A549 (cell line): ENCODE results near the gene MAGI2. TPM values are rescaled to one million over a fixed set of nuclear protein-coding genes. Genes with fewer than 3 reads are reported as not detected.
"Not testable (repeated sequence)": the region's sequence is repeated elsewhere in the genome, so short reads cannot be mapped to it uniquely, and the experiment has no call there.

ENCODE experiments used
- ATAC-seq, 2 experiments: fragments of 200-7000 bp in 1 of 2; fragments of >200 bp in 1 of 2; cut with Nextera tagmentation in 1 of 2; cut with Tn5 transposase in 1 of 2; 3 replicates each; pipeline versions ENCODE4 v1.8.0 to v1.9.1; 2018 to 2020; ENCODE audit warnings: mild to moderate bottlenecking in 1 of 2, moderate library complexity in 1 of 2
- CTCF ChIA-PET: fragments of 300-600 bp; sonication (Branson Sonifier 250); formaldehyde crosslinking; extraction: SDS; loops from one replicate; lab custom pipeline; 2021; ENCODE audit warnings: antibody characterized with exemption, inconsistent platforms; lab: Yijun Ruan, JAX
- POLR2A ChIA-PET: fragments of 350-600 bp; formaldehyde crosslinking; extraction: SDS; loops from one replicate; lab custom pipeline; 2021; ENCODE audit warnings: antibody characterized with exemption, inconsistent platforms; lab: Yijun Ruan, JAX
- DNase-seq, 2 experiments: peaks; one replicate each; pipeline versions ENCODE4 v3.0.0 to v3.0.0-alpha.2; 2011 to 2016; ENCODE audit warnings: low read depth in 1 of 2, low spot score in 1 of 2
- FAIRE-seq: peaks from 2 replicates; lab custom pipeline; 2011; peaks lifted over from hg19 to GRCh38; lab: Jason Lieb, UNC
- H3K27ac ChIP-seq, 2 experiments: fragments of >200 bp; sonication (Bioruptor Twin); formaldehyde crosslinking; 3 replicates each; pipeline ENCODE4 v1.5.1; 2016 to 2017
- H3K4me1 ChIP-seq: fragments of >200 bp; sonication (Bioruptor Twin); formaldehyde crosslinking; 3 replicates; pipeline ENCODE4 v1.6.1; 2016
- H3K4me2 ChIP-seq: fragments of >200 bp; sonication (Bioruptor Twin); formaldehyde crosslinking; 3 replicates; pipeline ENCODE4 v1.6.1; 2016
- H3K4me3 ChIP-seq: fragments of >200 bp; sonication (Bioruptor Twin); formaldehyde crosslinking; 3 replicates; pipeline ENCODE4 v1.5.1; 2016
- H3K9me3 ChIP-seq: fragments of >200 bp; sonication (Bioruptor Twin); formaldehyde crosslinking; 3 replicates; pipeline ENCODE4 v1.6.1; 2016
- CBX8 ChIP-seq: fragments of 200-600 bp; sonication (generic); IDR thresholded peaks from 2 replicates; pipeline ENCODE4 v1.6.1; 2016
- EHF ChIP-seq: fragments of 250-450 bp; sonication (Bioruptor Pico); IDR thresholded peaks from 2 replicates; pipeline ENCODE4 v1.5.0; 2020; ENCODE audit warnings: mild to moderate bottlenecking
- ESRRA ChIP-seq: fragments of 150-350 bp; IDR thresholded peaks from 2 replicates; pipeline ENCODE4 v1.6.1; 2014; ENCODE audit warnings: mild to moderate bottlenecking, low read length, borderline replicate concordance
- FOSB ChIP-seq: fragments of 250-450 bp; sonication (Bioruptor Pico); IDR thresholded peaks from 2 replicates; pipeline ENCODE4 v1.5.0; 2020; ENCODE audit warnings: mild to moderate bottlenecking, moderate library complexity
- FOXS1 ChIP-seq: fragments of 250-450 bp; sonication (Bioruptor Pico); IDR thresholded peaks from 2 replicates; pipeline ENCODE4 v1.5.0; 2020; ENCODE audit warnings: mild to moderate bottlenecking, moderate library complexity
- HDAC2 ChIP-seq: fragments of 200-600 bp; sonication (generic); IDR thresholded peaks from 2 replicates; pipeline ENCODE4 v1.6.1; 2016
- HOXB13 ChIP-seq: fragments of 250-450 bp; sonication (Bioruptor Pico); IDR thresholded peaks from 2 replicates; pipeline ENCODE4 v1.5.0; 2020; ENCODE audit warnings: low read depth, mild to moderate bottlenecking, moderate library complexity
- JUN ChIP-seq, 2 experiments: fragments of >200 bp; sonication (Bioruptor Twin); formaldehyde crosslinking; IDR thresholded peaks; 2 replicates in 1 of 2; 3 replicates in 1 of 2; pipeline ENCODE4 v1.6.1; 2016 to 2017
- NFE2L2 ChIP-seq: fragments of 150-350 bp; conservative IDR thresholded peaks from 2 replicates; pipeline ENCODE4 v1.6.1; 2014; ENCODE audit warnings: low read length
- POLR2A ChIP-seq: IDR thresholded peaks from 2 replicates; pipeline ENCODE4 v1.6.1; 2012; ENCODE audit warnings: mild to moderate bottlenecking, low read length
- RARB ChIP-seq: fragments of 250-450 bp; sonication (Bioruptor Pico); IDR thresholded peaks from 2 replicates; pipeline ENCODE4 v1.8.0; 2021; ENCODE audit warnings: mild to moderate bottlenecking, moderate library complexity
- RCOR1 ChIP-seq: fragments of 150-350 bp; IDR thresholded peaks from 2 replicates; pipeline ENCODE4 v1.6.1; 2014; ENCODE audit warnings: antibody characterized with exemption, low read length, low read depth
- RFX5 ChIP-seq: fragments of 450-650 bp; IDR thresholded peaks from 2 replicates; pipeline ENCODE4 v1.7.1; 2014; ENCODE audit warnings: antibody characterized with exemption, mild to moderate bottlenecking, moderate library complexity
- SREBF2 ChIP-seq: fragments of 450-650 bp; IDR thresholded peaks from 2 replicates; pipeline ENCODE4 v1.6.1; 2014; ENCODE audit warnings: mild to moderate bottlenecking, moderate library complexity
- TP53 ChIP-seq: fragments of 250-450 bp; sonication (Bioruptor Pico); IDR thresholded peaks from 2 replicates; pipeline ENCODE4 v1.5.0; 2021; ENCODE audit warnings: mild to moderate bottlenecking, moderate library complexity
- WGBS: methylation state at CpG from one replicate; pipeline ENCODE4 v1.1.6; 2017; ENCODE audit errors: missing lambda C conversion rate; 5-methylcytosine and 5-hydroxymethylcytosine counted together
- polyA plus RNA-seq, 4 experiments: library from polyadenylated mRNA; depleted of rRNA in 3 of 4; stranded (reverse); fragments of >200 nt; fragmentation: RNase III in 1 of 4; extraction: RNeasy Plus Mini Kit Qiagen cat#74134 plus additional on column Dnase treatment in 1 of 4; gene quantifications; 2 replicates in 3 of 4; 3 replicates in 1 of 4; pipeline ENCODE4 v1.2.3, GENCODE V29; 2011 to 2017
- TF ChIP-seq, protein P1 (sequence below): IDR thresholded peaks from 2 replicates; pipeline ENCODE4 v1.6.1; 2012
- TF ChIP-seq, protein P2 (sequence below): fragments of >200 bp; sonication (Bioruptor Twin); formaldehyde crosslinking; IDR thresholded peaks from 3 replicates; pipeline ENCODE4 v1.6.1; 2016
- TF ChIP-seq, protein P3 (sequence below): fragments of 450-650 bp; IDR thresholded peaks from 2 replicates; pipeline ENCODE4 v1.6.1; 2014; ENCODE audit warnings: antibody characterized with exemption
- TF ChIP-seq, protein P4 (sequence below): fragments of >200 bp; sonication (Bioruptor Twin); formaldehyde crosslinking; IDR thresholded peaks from 3 replicates; pipeline ENCODE4 v1.5.1; 2016

The MAGI2 gene
- polyA plus RNA-seq, 2 of the 4 experiments (the other 2 are of a cell fraction) = 0.48 to 0.81 TPM

DNA sequence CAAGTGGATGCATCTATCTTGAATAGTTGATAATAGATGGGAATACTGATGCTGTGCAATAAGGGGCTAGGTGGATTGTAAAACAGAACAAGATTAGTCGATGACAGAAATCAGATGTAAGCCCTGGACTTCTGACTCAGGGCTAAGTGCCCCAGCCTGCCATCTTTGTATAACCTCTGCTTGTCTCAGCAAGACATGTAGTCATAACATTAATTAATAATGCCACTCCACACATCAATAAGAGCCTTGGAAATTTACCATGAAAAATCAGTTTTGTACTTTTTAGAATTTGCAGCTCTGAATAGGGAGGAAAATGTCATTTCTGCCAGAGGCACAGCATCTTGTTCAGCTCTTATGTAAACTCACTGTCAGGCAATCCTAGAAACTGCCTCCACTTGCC is 1125.7 kb downstream of the MAGI2 start:
- no peaks in the 10 kb centered on the region for H3K4me1 ChIP-seq
- no peak for TF ChIP-seq FOSB (CRISPR knock-in tag)
- no peak for TF ChIP-seq RFX5
- TF ChIP-seq, all 56 proteins: peak for 0
- FAIRE-seq = no peak
- POLR2A ChIA-PET = no interaction called here
- no peak for DNase-seq
- CTCF ChIA-PET = no interaction called here
- no peak overlapping the region for H3K4me3 ChIP-seq
- no peak overlapping the region for H3K4me2 ChIP-seq
- no peaks in the 10 kb centered on the region for H3K9me3 ChIP-seq
- 0% methylated on average over 1 of the region's 1 CpG for WGBS
- no peak overlapping the region for H3K27ac ChIP-seq
- no peak for ATAC-seq

DNA sequence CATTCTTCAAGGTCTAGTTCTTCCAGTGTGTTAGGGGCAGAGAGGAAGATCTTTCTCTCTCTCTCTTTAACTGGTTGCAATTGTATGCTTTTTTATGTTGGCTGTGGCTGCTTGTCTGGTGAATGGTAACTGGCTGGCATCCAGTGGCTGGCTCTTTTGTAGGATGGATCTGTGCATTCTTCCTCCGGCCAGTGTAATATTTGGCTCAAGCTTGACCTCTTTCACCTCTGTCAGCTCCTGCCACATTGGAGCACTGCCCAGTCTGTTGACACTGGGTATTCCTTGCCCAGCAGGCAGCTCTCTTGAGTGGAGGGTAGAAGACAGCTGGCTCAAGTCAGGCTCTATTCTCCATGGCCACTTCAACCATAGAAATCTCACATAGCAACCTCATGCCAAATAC is 1126.6 kb downstream of the MAGI2 start:
- DNase-seq = no peak

DNA sequence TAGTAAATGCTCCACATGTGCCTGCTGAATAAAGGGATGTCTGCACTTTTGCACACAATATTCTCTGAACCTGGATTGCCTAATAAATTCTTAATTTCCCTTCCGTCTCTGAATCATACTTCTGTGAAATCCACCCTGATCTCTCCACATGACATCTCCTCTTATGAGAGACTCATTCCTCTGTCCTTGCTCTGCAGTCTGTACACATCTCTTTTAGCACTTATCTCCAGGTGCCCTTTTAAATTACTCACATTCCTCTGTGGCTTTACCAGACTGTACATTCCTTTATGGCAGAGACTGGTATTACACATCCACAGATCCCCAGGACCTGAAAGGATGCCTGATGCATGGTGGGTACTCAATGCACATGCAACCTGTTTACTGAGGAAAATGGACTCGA is 1127.3 kb downstream of the MAGI2 start:
- H3K9me3 ChIP-seq = no peaks in the 10 kb centered on the region
- H3K4me2 ChIP-seq = no peak overlapping the region
- DNase-seq = no peak
- no peak overlapping the region for H3K27ac ChIP-seq
- peak; percentile 49 to 50; a peak in 3 of 6 replicates for ATAC-seq
- H3K4me3 ChIP-seq = no peak overlapping the region
- H3K4me1 ChIP-seq = no peaks in the 10 kb centered on the region
- ChIA-PET POLR2A (no interaction called here), CTCF (no interaction called here)
- no peak for FAIRE-seq
- TF ChIP-seq, protein P1, sequence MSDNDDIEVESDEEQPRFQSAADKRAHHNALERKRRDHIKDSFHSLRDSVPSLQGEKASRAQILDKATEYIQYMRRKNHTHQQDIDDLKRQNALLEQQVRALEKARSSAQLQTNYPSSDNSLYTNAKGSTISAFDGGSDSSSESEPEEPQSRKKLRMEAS = no peak
- TF ChIP-seq CBX8 (no peak), TP53 (CRISPR knock-in tag) (no peak), FOXS1 (CRISPR knock-in tag) (no peak), NFE2L2 (no peak)
- TF ChIP-seq, protein P2, sequence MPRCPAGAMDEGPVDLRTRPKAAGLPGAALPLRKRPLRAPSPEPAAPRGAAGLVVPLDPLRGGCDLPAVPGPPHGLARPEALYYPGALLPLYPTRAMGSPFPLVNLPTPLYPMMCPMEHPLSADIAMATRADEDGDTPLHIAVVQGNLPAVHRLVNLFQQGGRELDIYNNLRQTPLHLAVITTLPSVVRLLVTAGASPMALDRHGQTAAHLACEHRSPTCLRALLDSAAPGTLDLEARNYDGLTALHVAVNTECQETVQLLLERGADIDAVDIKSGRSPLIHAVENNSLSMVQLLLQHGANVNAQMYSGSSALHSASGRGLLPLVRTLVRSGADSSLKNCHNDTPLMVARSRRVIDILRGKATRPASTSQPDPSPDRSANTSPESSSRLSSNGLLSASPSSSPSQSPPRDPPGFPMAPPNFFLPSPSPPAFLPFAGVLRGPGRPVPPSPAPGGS = no peak
- WGBS = 3% methylated on average over 2 of the region's 2 CpGs

More for the DNA sequence above, 1126.6 kb downstream of the MAGI2 start:
- no peak for FAIRE-seq
- H3K4me1 ChIP-seq = no peaks in the 10 kb centered on the region
- no peak overlapping the region for H3K27ac ChIP-seq
- TF ChIP-seq, protein P2 = no peak
- TF ChIP-seq SREBF2 = no peak
- TF ChIP-seq ESRRA = no peak
- no peak for TF ChIP-seq RARB
- no peak for TF ChIP-seq POLR2A
- no peak for TF ChIP-seq HDAC2
- TF ChIP-seq, protein P3, sequence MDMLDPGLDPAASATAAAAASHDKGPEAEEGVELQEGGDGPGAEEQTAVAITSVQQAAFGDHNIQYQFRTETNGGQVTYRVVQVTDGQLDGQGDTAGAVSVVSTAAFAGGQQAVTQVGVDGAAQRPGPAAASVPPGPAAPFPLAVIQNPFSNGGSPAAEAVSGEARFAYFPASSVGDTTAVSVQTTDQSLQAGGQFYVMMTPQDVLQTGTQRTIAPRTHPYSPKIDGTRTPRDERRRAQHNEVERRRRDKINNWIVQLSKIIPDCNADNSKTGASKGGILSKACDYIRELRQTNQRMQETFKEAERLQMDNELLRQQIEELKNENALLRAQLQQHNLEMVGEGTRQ = no peak
- TF ChIP-seq NFE2L2 = no peak
- TF ChIP-seq, protein P4, sequence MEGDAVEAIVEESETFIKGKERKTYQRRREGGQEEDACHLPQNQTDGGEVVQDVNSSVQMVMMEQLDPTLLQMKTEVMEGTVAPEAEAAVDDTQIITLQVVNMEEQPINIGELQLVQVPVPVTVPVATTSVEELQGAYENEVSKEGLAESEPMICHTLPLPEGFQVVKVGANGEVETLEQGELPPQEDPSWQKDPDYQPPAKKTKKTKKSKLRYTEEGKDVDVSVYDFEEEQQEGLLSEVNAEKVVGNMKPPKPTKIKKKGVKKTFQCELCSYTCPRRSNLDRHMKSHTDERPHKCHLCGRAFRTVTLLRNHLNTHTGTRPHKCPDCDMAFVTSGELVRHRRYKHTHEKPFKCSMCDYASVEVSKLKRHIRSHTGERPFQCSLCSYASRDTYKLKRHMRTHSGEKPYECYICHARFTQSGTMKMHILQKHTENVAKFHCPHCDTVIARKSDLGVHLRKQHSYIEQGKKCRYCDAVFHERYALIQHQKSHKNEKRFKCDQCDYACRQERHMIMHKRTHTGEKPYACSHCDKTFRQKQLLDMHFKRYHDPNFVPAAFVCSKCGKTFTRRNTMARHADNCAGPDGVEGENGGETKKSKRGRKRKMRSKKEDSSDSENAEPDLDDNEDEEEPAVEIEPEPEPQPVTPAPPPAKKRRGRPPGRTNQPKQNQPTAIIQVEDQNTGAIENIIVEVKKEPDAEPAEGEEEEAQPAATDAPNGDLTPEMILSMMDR = no peak
- TF ChIP-seq HOXB13 = no peak
- no peak for TF ChIP-seq JUN (IDR thresholded peaks at IDR 0.05)
- CTCF ChIA-PET = no interaction called here
- ATAC-seq = no peak
- H3K4me2 ChIP-seq = no peak overlapping the region
- WGBS = 20% methylated on average over 1 of the region's 1 CpG
- POLR2A ChIA-PET = no interaction called here
- H3K4me3 ChIP-seq = no peak overlapping the region
- H3K9me3 ChIP-seq = no peaks in the 10 kb centered on the region

DNA sequence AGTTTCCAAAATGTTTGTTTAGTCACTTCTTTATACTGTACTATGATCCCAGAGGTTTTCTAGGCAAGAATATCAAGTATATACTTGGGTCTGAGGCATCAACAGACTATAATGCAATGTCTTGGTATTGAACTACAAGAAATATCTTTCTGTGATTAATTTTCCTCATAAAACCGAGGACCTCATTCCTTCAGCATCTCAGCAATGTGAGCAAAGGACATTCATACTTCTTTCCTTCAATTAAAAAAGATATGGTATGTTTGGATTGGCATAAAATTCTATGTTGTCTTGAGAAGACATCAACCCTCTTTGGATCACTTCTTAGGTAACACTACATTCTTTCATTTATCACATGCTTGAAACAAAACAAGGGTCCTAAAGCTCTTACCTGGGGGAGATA is 1130.3 kb downstream of the MAGI2 start:
- FAIRE-seq = no peak
- no peak for ATAC-seq
- 0% methylated on average over 1 of the region's 1 CpG for WGBS

DNA sequence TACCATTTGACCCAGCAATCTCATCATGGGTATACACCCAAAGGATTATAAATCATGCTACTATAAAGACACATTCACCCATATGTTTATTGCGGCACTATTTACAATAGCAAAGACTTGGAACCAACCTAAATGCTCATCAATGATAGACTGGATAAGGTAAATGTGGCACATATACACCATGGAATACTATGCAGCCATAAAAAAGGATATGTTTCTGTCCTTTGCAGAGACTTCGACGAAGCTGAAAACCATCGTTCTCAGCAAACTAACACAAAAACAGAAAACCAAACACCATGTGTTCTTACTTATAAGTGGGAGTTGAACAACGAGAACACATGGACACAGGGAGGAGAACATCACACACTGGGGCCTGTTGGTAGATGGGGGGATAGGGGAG is 1131.2 kb downstream of the MAGI2 start:
- H3K4me1 ChIP-seq, ATAC-seq, H3K4me3 ChIP-seq, DNase-seq, CTCF ChIA-PET, H3K4me2 ChIP-seq, H3K27ac ChIP-seq, FAIRE-seq, POLR2A ChIA-PET, H3K9me3 ChIP-seq: not testable (repeated sequence)
- WGBS = 41% methylated on average over 5 of the region's 5 CpGs

More for the DNA sequence above, 1130.3 kb downstream of the MAGI2 start:
- ChIA-PET CTCF (no interaction called here), POLR2A (no interaction called here)
- Histone ChIP-seq H3K4me1 (no peaks in the 10 kb centered on the region), H3K4me3 (no peak overlapping the region), H3K27ac (no peak overlapping the region), H3K9me3 (no peaks in the 10 kb centered on the region), H3K4me2 (no peak overlapping the region)
- no peak for DNase-seq
- TF ChIP-seq RCOR1 (no peak), EHF (CRISPR knock-in tag) (no peak)
- TF ChIP-seq, protein P2 = no peak
